H9 (cell line): ENCODE data around the gene POLR2H. TPM values are rescaled to one million over a fixed set of nuclear protein-coding genes. Genes with fewer than 3 reads are reported as not detected.

ENCODE experiments used
- DNase-seq: peaks from one replicate; pipeline ENCODE4 v3.0.0-alpha.2; 2017
- H2AFZ ChIP-seq: one replicate; pipeline ENCODE4 v1.6.1; 2013; ENCODE audit warnings: mild to moderate bottlenecking, low read length, control low read depth, moderate library complexity
- H2AK5ac ChIP-seq: 2 replicates; pipeline ENCODE4 v1.6.1; 2013; ENCODE audit warnings: low read length, control low read depth, mixed read lengths; ENCODE audit not compliant: insufficient read length
- H2BK120ac ChIP-seq: one replicate; pipeline ENCODE4 v1.6.1; 2013; ENCODE audit warnings: low read depth, mild to moderate bottlenecking, low read length, control low read depth, inconsistent platforms; ENCODE audit not compliant: poor library complexity, severe bottlenecking
- H2BK12ac ChIP-seq: 2 replicates; pipeline ENCODE4 v1.6.1; 2013; ENCODE audit warnings: low read length, control low read depth, mixed read lengths, low read depth; ENCODE audit not compliant: insufficient read length
- H2BK15ac ChIP-seq: 2 replicates; pipeline ENCODE4 v1.6.1; 2013; ENCODE audit warnings: low read depth, low read length, control low read depth
- H2BK20ac ChIP-seq: one replicate; pipeline ENCODE4 v1.6.1; 2013; ENCODE audit warnings: low read depth, mild to moderate bottlenecking, low read length, control low read depth, inconsistent platforms; ENCODE audit not compliant: poor library complexity, severe bottlenecking
- H2BK5ac ChIP-seq: 2 replicates; pipeline ENCODE4 v1.6.1; 2013; ENCODE audit warnings: low read length, control low read depth, mixed read lengths; ENCODE audit not compliant: insufficient read length
- H3K14ac ChIP-seq: 2 replicates; pipeline ENCODE4 v1.6.1; 2013; ENCODE audit warnings: low read length, control low read depth; ENCODE audit not compliant: insufficient read depth
- H3K18ac ChIP-seq: 2 replicates; pipeline ENCODE4 v1.6.1; 2013; ENCODE audit warnings: low read depth, mild to moderate bottlenecking, mixed read lengths, low read length, control low read depth; ENCODE audit not compliant: insufficient read length
- H3K23ac ChIP-seq: 2 replicates; pipeline ENCODE4 v1.6.1; 2013; ENCODE audit warnings: low read length, control low read depth, mixed read lengths, low read depth; ENCODE audit not compliant: insufficient read length
- H3K23me2 ChIP-seq: 2 replicates; pipeline ENCODE4 v1.6.1; 2013; ENCODE audit warnings: low read depth, mild to moderate bottlenecking, mixed read lengths, low read length, control low read depth; ENCODE audit not compliant: insufficient read length, poor library complexity, severe bottlenecking
- H3K27ac ChIP-seq: 2 replicates; pipeline ENCODE4 v1.5.1; 2013; ENCODE audit warnings: low read length, control low read depth, mixed read lengths, low read depth; ENCODE audit not compliant: insufficient read length
- H3K27me3 ChIP-seq: 2 replicates; pipeline ENCODE4 v1.6.1; 2013; ENCODE audit warnings: low read length, control low read depth, inconsistent platforms; ENCODE audit not compliant: insufficient read depth
- H3K4ac ChIP-seq: 2 replicates; pipeline ENCODE4 v1.6.1; 2013; ENCODE audit warnings: low read depth, mild to moderate bottlenecking, control low read depth, inconsistent platforms, low read length, moderate library complexity
- H3K4me1 ChIP-seq: 2 replicates; pipeline ENCODE4 v1.6.1; 2013; ENCODE audit warnings: low read length, control low read depth, inconsistent platforms; ENCODE audit not compliant: insufficient read depth
- H3K4me2 ChIP-seq: 2 replicates; pipeline ENCODE4 v1.6.1; 2013; ENCODE audit warnings: low read length, control low read depth, mixed read lengths; ENCODE audit not compliant: insufficient read length, insufficient read depth
- H3K56ac ChIP-seq: 2 replicates; pipeline ENCODE4 v1.6.1; 2013; ENCODE audit warnings: low read depth, mild to moderate bottlenecking, mixed read lengths, low read length, control low read depth; ENCODE audit not compliant: insufficient read length
- H3K79me1 ChIP-seq: 2 replicates; pipeline ENCODE4 v1.6.1; 2013; ENCODE audit warnings: low read depth, mild to moderate bottlenecking, moderate library complexity, low read length, control low read depth, inconsistent platforms; ENCODE audit not compliant: insufficient read depth, poor library complexity, severe bottlenecking
- H3K79me2 ChIP-seq: 2 replicates; pipeline ENCODE4 v1.6.1; 2013; ENCODE audit warnings: low read length, control low read depth, inconsistent platforms; ENCODE audit not compliant: insufficient read depth
- H3K9ac ChIP-seq: 2 replicates; pipeline ENCODE4 v1.6.1; 2013; ENCODE audit warnings: low read length, control low read depth, mixed read lengths; ENCODE audit not compliant: insufficient read length; ENCODE audit errors: extremely low read depth
- H3K9me3 ChIP-seq: one replicate; pipeline ENCODE4 v1.6.1; 2013; ENCODE audit warnings: low read depth, low read length, inconsistent platforms; ENCODE audit not compliant: control insufficient read depth
- H3T11ph ChIP-seq: one replicate; pipeline ENCODE4 v1.6.1; 2013; ENCODE audit warnings: mild to moderate bottlenecking, low read length, control low read depth, inconsistent platforms
- H4K20me1 ChIP-seq: one replicate; pipeline ENCODE4 v1.6.1; 2013; ENCODE audit not compliant: control insufficient read depth, insufficient read length, insufficient read depth
- H4K5ac ChIP-seq: 2 replicates; pipeline ENCODE4 v1.6.1; 2013; ENCODE audit warnings: low read depth, mild to moderate bottlenecking, mixed read lengths, low read length, control low read depth; ENCODE audit not compliant: insufficient read length
- H4K8ac ChIP-seq: replicated peaks from 2 replicates; pipeline ENCODE4 v1.6.1; 2013; ENCODE audit warnings: low read length, control low read depth, mixed read lengths, low read depth; ENCODE audit not compliant: insufficient read length
- H4K91ac ChIP-seq: 2 replicates; pipeline ENCODE4 v1.6.1; 2013; ENCODE audit warnings: low read depth, mild to moderate bottlenecking, moderate library complexity, mixed read lengths, low read length, control low read depth; ENCODE audit not compliant: insufficient read length
- H3K27ac Mint-ChIP-seq, 3 experiments: 2 replicates in 2 of 3; 3 replicates in 1 of 3; pipeline ENCODE4 v1.8.0; 2020 to 2021; ENCODE audit warnings: mixed read lengths in 3 of 3, mild to moderate bottlenecking in 1 of 3, moderate library complexity in 1 of 3
- H3K27me3 Mint-ChIP-seq: 2 replicates; pipeline ENCODE4 v1.8.0; 2021; ENCODE audit warnings: low read depth, mild to moderate bottlenecking, moderate library complexity, mixed read lengths
- H3K36me3 Mint-ChIP-seq, 3 experiments: 2 replicates in 2 of 3; 3 replicates in 1 of 3; pipeline ENCODE4 v1.8.0; 2020 to 2021; ENCODE audit warnings: low read depth in 3 of 3, mixed read lengths in 3 of 3; ENCODE audit not compliant: insufficient read depth in 1 of 3
- H3K4me1 Mint-ChIP-seq, 2 experiments: 2 replicates each; pipeline ENCODE4 v1.8.0; 2020; ENCODE audit warnings: mixed read lengths in 2 of 2
- H3K4me3 Mint-ChIP-seq, 2 experiments: 2 replicates in 1 of 2; 3 replicates in 1 of 2; pipeline ENCODE4 v1.8.0; 2020 to 2021; ENCODE audit warnings: mild to moderate bottlenecking in 2 of 2, mixed read lengths in 2 of 2, moderate library complexity in 1 of 2
- H3K9me3 Mint-ChIP-seq, 2 experiments: 2 replicates in 1 of 2; 3 replicates in 1 of 2; pipeline ENCODE4 v1.8.0; 2020; ENCODE audit warnings: mild to moderate bottlenecking in 2 of 2, mixed read lengths in 2 of 2, moderate library complexity in 1 of 2
- WGBS: extraction: QIAGEN DNeasy Blood & Tissue Kit; methylation state at CpG from one replicate; pipeline ENCODE4 v1.1.7; 2013; ENCODE audit warnings: missing lambda C conversion rate, low lambda C conversion rate, mixed read lengths; ENCODE audit not compliant: insufficient read length; ENCODE audit errors: extremely low coverage; 5-methylcytosine and 5-hydroxymethylcytosine counted together
- total RNA-seq: library from RNA; stranded (reverse); gene quantifications from 2 replicates; pipeline ENCODE4 v1.2.1, GENCODE V29; 2021
- TF ChIP-seq, protein P1 (sequence below): fragments of 200-600 bp; sonication (generic); conservative IDR thresholded peaks from 3 replicates; pipeline ENCODE4 v1.8.0; 2021; ENCODE audit warnings: antibody characterized with exemption, mild to moderate bottlenecking

The POLR2H gene
- total RNA-seq, 1 experiment from 2014 or later, result 115 TPM

DNA sequence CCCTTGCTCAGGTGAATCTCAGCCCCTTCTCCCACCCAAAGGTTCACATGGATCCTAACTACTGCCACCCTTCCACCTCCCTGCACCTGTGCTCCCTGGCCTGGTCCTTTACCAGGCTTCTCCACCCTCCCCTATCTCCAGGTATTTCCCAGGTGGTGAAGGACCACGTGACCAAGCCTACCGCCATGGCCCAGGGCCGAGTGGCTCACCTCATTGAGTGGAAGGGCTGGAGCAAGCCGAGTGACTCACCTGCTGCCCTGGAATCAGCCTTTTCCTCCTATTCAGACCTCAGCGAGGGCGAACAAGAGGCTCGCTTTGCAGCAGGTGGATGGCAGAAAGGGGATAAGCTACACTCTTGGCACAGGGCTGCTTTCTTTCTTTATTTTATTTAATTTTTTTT lies 19.6 kb upstream of the POLR2H start:
- Histone ChIP-seq H4K5ac (no peak overlapping the region), H3K18ac (no peak overlapping the region), H3K9ac (no peak overlapping the region), H3K23me2 (peaks cover 3% of the 10 kb centered on the region), H2BK120ac (no peak overlapping the region), H3K4ac (no peak overlapping the region), H2AK5ac (no peak overlapping the region), H3K14ac (no peak overlapping the region), H4K8ac (no peak overlapping the region), H3K9me3 (no peaks in the 10 kb centered on the region), H3K27ac (no peak overlapping the region), H3K23ac (no peak overlapping the region), H4K20me1 (peaks cover 4% of the 10 kb centered on the region), H3K79me1 (no peaks in the 10 kb centered on the region), H2BK15ac (no peak overlapping the region), H2AFZ (no peak overlapping the region), H3K79me2 (no peaks in the 10 kb centered on the region), H2BK5ac (no peak overlapping the region), H2BK12ac (no peak overlapping the region), H3K56ac (no peak overlapping the region), H3T11ph (no peak overlapping the region), H3K27me3 (no peaks in the 10 kb centered on the region), H2BK20ac (no peak overlapping the region), H4K91ac (no peak overlapping the region), H3K4me2 (no peak overlapping the region), H3K4me1 (0 out of 2 replicates have a peak, but pooled peaks cover 2% of the 10 kb centered on the region)
- H3K36me3 Mint-ChIP-seq, result peaks cover 14 to 37% (median 20%) of the 10 kb centered on the region in 3 experiments
- no peak overlapping the region; a peak in 2 of 7 replicates for H3K27ac Mint-ChIP-seq
- no peak for DNase-seq
- peaks cover 27 to 31% of the 10 kb centered on the region in 2 experiments for H3K4me1 Mint-ChIP-seq
- no CpG with 5 or more reads among the region's 7 CpGs for WGBS
- H3K27me3 Mint-ChIP-seq, result no peaks in the 10 kb centered on the region
- H3K9me3 Mint-ChIP-seq, result no peaks in the 10 kb centered on the region; a peak in 1 of 5 replicates
- H3K4me3 Mint-ChIP-seq, result no peak overlapping the region
- TF ChIP-seq, protein P1, sequence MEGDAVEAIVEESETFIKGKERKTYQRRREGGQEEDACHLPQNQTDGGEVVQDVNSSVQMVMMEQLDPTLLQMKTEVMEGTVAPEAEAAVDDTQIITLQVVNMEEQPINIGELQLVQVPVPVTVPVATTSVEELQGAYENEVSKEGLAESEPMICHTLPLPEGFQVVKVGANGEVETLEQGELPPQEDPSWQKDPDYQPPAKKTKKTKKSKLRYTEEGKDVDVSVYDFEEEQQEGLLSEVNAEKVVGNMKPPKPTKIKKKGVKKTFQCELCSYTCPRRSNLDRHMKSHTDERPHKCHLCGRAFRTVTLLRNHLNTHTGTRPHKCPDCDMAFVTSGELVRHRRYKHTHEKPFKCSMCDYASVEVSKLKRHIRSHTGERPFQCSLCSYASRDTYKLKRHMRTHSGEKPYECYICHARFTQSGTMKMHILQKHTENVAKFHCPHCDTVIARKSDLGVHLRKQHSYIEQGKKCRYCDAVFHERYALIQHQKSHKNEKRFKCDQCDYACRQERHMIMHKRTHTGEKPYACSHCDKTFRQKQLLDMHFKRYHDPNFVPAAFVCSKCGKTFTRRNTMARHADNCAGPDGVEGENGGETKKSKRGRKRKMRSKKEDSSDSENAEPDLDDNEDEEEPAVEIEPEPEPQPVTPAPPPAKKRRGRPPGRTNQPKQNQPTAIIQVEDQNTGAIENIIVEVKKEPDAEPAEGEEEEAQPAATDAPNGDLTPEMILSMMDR, result no peak
